A549 treated with RU486 at 1 μM for 4 hours (cell line): ENCODE results near the gene PSME4. TPM values are rescaled to one million over a fixed set of nuclear protein-coding genes. Genes with fewer than 3 reads are reported as not detected.

ENCODE experiments used
- total RNA-seq: library from RNA; stranded (reverse); fragments of 200-300 nt; extraction: Qiagen RNA extraction; gene quantifications from 5 replicates; pipeline ENCODE4 v1.2.3, GENCODE V29; 2022; ENCODE audit warnings: low read depth

Gene PSME4
- total RNA-seq, result 32.9 to 46.0 TPM (median 42.2 TPM) in 5 replicates

GRCh38 chr2:53970724-53971602 lies at the start of gene PSME4:
TSS of gene PSME4 (minus strand) at chr2:53970993. CDS start at chr2:53970784, 209 bp downstream.

GRCh38 chr2:53859206-53860181 lies 111.3 kb downstream of the PSME4 start, which contains the start of gene GPR75:
TSS of gene GPR75 (minus strand) at chr2:53859967. CDS start at chr2:53854756, 5,211 bp downstream.

Other genes starting within 250 kb of the PSME4 start
- gene CHAC2, start 203.2 kb downstream of the PSME4 start, total RNA-seq, result 7.1 to 15.1 TPM (median 13.4 TPM) in 5 replicates
- gene ASB3, start 184.0 kb downstream of the PSME4 start, total RNA-seq, result 9.1 to 14.2 TPM (median 12.6 TPM) in 5 replicates
- 38.6 to 66.0 TPM (median 59.2 TPM) in 5 replicates for gene ERLEC1, start 183.9 kb downstream of the PSME4 start, total RNA-seq
- gene GPR75, start 111.0 kb downstream of the PSME4 start, total RNA-seq, result 1.5 to 1.6 TPM (median 1.6 TPM) in 5 replicates
- gene ACYP2, start 144.6 kb upstream of the PSME4 start, total RNA-seq, result 6.3 to 9.2 TPM (median 7.5 TPM) in 5 replicates